ENCODE measurements around the gene AUTS2. TPM values are rescaled to one million over a fixed set of nuclear protein-coding genes. Genes with fewer than 3 reads are reported as not detected.

Gene AUTS2
- total and polyA plus RNA-seq, 2 of the 8 experiments (the other 6 are each of a cell fraction or from before 2014, with no cell fraction given), result 25.9 to 101 TPM

- Histone ChIP-seq H4K91ac (replicated peaks; ENCODE audit: insufficient read length, low read length) (no peak overlapping the region), H3K4me2 (ENCODE audit: insufficient read depth in 1 of 2, low read depth in 2 of 2, low read length in 2 of 2) (no peak overlapping the region), H4K8ac (ENCODE audit: extremely low read depth, insufficient read depth, low read length) (no peak overlapping the region), H3K18ac (ENCODE audit: extremely low read depth, low read length) (no peak overlapping the region), H4K5ac (ENCODE audit: insufficient read length, low read depth, low read length) (no peak overlapping the region), H3K4ac (replicated peaks; ENCODE audit: insufficient read length, low read depth, low read length) (no peak overlapping the region), H2BK12ac (ENCODE audit: low read depth, low read length) (no peak overlapping the region), H3K27ac (ENCODE audit: low read depth, low read length) (no peak overlapping the region), H2BK120ac (replicated peaks; ENCODE audit: low read depth, low read length) (no peak overlapping the region), H3K9me3 (ENCODE audit: insufficient read depth in 2 of 2, low read depth in 1 of 2, low read length in 1 of 2) (no peaks in the 10 kb centered on the region), H3K56ac (replicated peaks; ENCODE audit: insufficient read length, low read depth, low read length) (no peak overlapping the region), H3K23ac (ENCODE audit: insufficient read length) (no peak overlapping the region), H3K4me3 (ENCODE audit: extremely low read depth in 1 of 4, insufficient read depth in 2 of 4, low read depth in 3 of 4, low read length in 4 of 4) (no peak overlapping the region), H3K79me1 (ENCODE audit: low read depth, low read length) (no peaks in the 10 kb centered on the region), H2BK5ac (ENCODE audit: low read depth, low read length) (no peak overlapping the region), H4K20me1 (replicated peaks in 1 of 2; ENCODE audit: control insufficient read depth in 1 of 2, insufficient read depth in 2 of 2, low read length in 2 of 2) (no peaks in the 10 kb centered on the region), H2AK5ac (ENCODE audit: low read depth, low read length) (no peak overlapping the region), H3K14ac (ENCODE audit: insufficient read length) (no peak overlapping the region), H3K9ac (replicated peaks in 1 of 4; ENCODE audit: extremely low read depth in 1 of 4, low read depth in 3 of 4, low read length in 3 of 4) (no peak overlapping the region), H2AFZ (ENCODE audit: low read length) (no peak overlapping the region), H3K23me2 (ENCODE audit: low read depth, low read length) (no peaks in the 10 kb centered on the region), H3K79me2 (ENCODE audit: control insufficient read depth in 1 of 2, insufficient read depth in 2 of 2, low read length in 2 of 2) (no peaks in the 10 kb centered on the region), H2BK15ac (ENCODE audit: low read length) (no peak overlapping the region), H3K4me1 (replicated peaks in 1 of 4; ENCODE audit: control insufficient read depth in 3 of 4, insufficient read depth in 4 of 4, low read length in 3 of 4) (peaks cover 2 to 8% (median 7%) of the 10 kb centered on the region in 4 experiments; a peak in 6 of 7 replicates), H3K36me3 (ENCODE audit: control insufficient read depth in 2 of 4, insufficient read depth in 4 of 4, low read length in 3 of 4) (no peaks in the 10 kb centered on the region), H2BK20ac (ENCODE audit: low read length) (no peak overlapping the region; the same call in 1 of the 2 replicates), H3K27me3 (replicated peaks in 1 of 4; ENCODE audit: control insufficient read depth in 3 of 4, extremely low read depth in 1 of 4, insufficient read depth in 3 of 4, low read length in 3 of 4) (no peaks in the 10 kb centered on the region)
- TF ChIP-seq SIX5 (IDR thresholded peaks at IDR 0.05; ENCODE audit: low read depth, low read length), result no peak
- no peak for DNase-seq (ENCODE audit: low read depth in 1 of 2, low spot score in 2 of 2)
- ChIA-PET CTCF (ENCODE audit: partially characterized antibody) (interaction anchor here (0.5 to 2.3 kb wide), 6 partner anchors 8 to 319 kb away, joined by 3 to 7 read pairs (median 3); no protein-coding TSS in a partner anchor), POLR2A (ENCODE audit: partially characterized antibody) (interaction anchor here (1.2 kb wide), 1 partner anchor 41 kb away, joined by 3 read pairs; no protein-coding TSS in a partner anchor)
- no peak for FAIRE-seq
- WGBS, 2 experiments (ENCODE audit: extremely low coverage in 1 of 2, insufficient coverage in 1 of 2, insufficient read length in 1 of 2, insufficient replicate concordance in 2 of 2, low coverage in 1 of 2, low lambda C conversion rate in 2 of 2, missing lambda C conversion rate in 1 of 2), result 86% methylated on average over 9 of the region's 9 CpGs; no CpG with 5 or more reads in 1 of the 2 experiments
Observed at GRCh38 chr7:70657989-70658632, 1059.8 kb downstream of the AUTS2 start.
